ENCODE results near the gene LIFR. TPM values are rescaled to one million over a fixed set of nuclear protein-coding genes. Genes with fewer than 3 reads are reported as not detected.

LIFR gene
- total RNA-seq, 1 experiment from 2014 or later: 7.8 TPM

- Histone ChIP-seq H3K4me2 (ENCODE audit: insufficient read depth, insufficient read length, low read length) (no peak overlapping the region), H2BK5ac (ENCODE audit: insufficient read length, low read length) (no peak overlapping the region), H4K20me1 (ENCODE audit: control insufficient read depth, insufficient read depth, insufficient read length) (no peaks in the 10 kb centered on the region), H3K9ac (ENCODE audit: extremely low read depth, insufficient read length, low read length) (no peak overlapping the region), H3K14ac (ENCODE audit: insufficient read depth, low read length) (no peak overlapping the region), H3K56ac (ENCODE audit: insufficient read length, low read depth, low read length) (no peak overlapping the region), H4K91ac (ENCODE audit: insufficient read length, low read depth, low read length) (no peak overlapping the region), H3K9me3 (ENCODE audit: control insufficient read depth, low read depth, low read length) (no peaks in the 10 kb centered on the region), H3T11ph (ENCODE audit: low read length) (no peak overlapping the region), H4K5ac (ENCODE audit: insufficient read length, low read depth, low read length) (no peak overlapping the region), H4K8ac (replicated peaks; ENCODE audit: insufficient read length, low read depth, low read length) (no peak overlapping the region), H3K4me1 (ENCODE audit: insufficient read depth, low read length) (no peaks in the 10 kb centered on the region), H2BK12ac (ENCODE audit: insufficient read length, low read depth, low read length) (no peak overlapping the region), H3K23me2 (ENCODE audit: insufficient read length, low read depth, low read length, poor library complexity, severe bottlenecking) (no peaks in the 10 kb centered on the region), H3K27me3 (ENCODE audit: insufficient read depth, low read length) (no peaks in the 10 kb centered on the region), H3K23ac (ENCODE audit: insufficient read length, low read depth, low read length) (no peak overlapping the region), H3K4ac (ENCODE audit: low read depth, low read length) (no peak overlapping the region), H3K79me1 (ENCODE audit: insufficient read depth, low read depth, low read length, poor library complexity, severe bottlenecking) (no peaks in the 10 kb centered on the region), H2BK20ac (ENCODE audit: low read depth, low read length, poor library complexity, severe bottlenecking) (no peak overlapping the region), H2AFZ (ENCODE audit: low read length) (no peak overlapping the region), H2BK120ac (ENCODE audit: low read depth, low read length, poor library complexity, severe bottlenecking) (no peak overlapping the region), H3K18ac (ENCODE audit: insufficient read length, low read depth, low read length) (no peak overlapping the region), H2AK5ac (ENCODE audit: insufficient read length, low read length) (no peak overlapping the region), H3K27ac (ENCODE audit: insufficient read length, low read depth, low read length) (no peak overlapping the region), H3K79me2 (ENCODE audit: insufficient read depth, low read length) (no peaks in the 10 kb centered on the region), H2BK15ac (ENCODE audit: low read depth, low read length) (no peak overlapping the region)
- no peak for TF ChIP-seq CTCF (conservative IDR thresholded peaks at IDR 0.05)
- peaks cover 0 to 10% of the 10 kb centered on the region in 2 experiments; a peak in 3 of 4 replicates for H3K4me1 Mint-ChIP-seq
- H3K27ac Mint-ChIP-seq: no peak overlapping the region
- DNase-seq: no peak
- no CpG with 5 or more reads among the region's 7 CpGs for WGBS (ENCODE audit: extremely low coverage, insufficient read length, low lambda C conversion rate)
- no peaks in the 10 kb centered on the region for H3K9me3 Mint-ChIP-seq
- no peak overlapping the region for H3K4me3 Mint-ChIP-seq
- no peaks in the 10 kb centered on the region for H3K36me3 Mint-ChIP-seq (ENCODE audit: insufficient read depth in 1 of 3, low read depth in 3 of 3)
- peaks cover 11% of the 10 kb centered on the region for H3K27me3 Mint-ChIP-seq (ENCODE audit: low read depth)
Measured at GRCh38 chr5:38576442-38576841, 20.0 kb upstream of the LIFR start.

Data from H9 (cell line).